Hepatocyte (in vitro differentiated cells): ENCODE data around the gene PDE1C.

Experiments
- EZH2 ChIP-seq: fragments of 200-600 bp; sonication (generic); IDR thresholded peaks from 2 replicates; pipeline ENCODE4 v1.6.1; 2016; ENCODE audit warnings: antibody characterized with exemption, mild to moderate bottlenecking, borderline replicate concordance
- TF ChIP-seq, protein P1 (sequence below): fragments of 200-600 bp; sonication (generic); IDR thresholded peaks from 2 replicates; pipeline ENCODE4 v1.5.1; 2016; ENCODE audit warnings: antibody characterized with exemption, mild to moderate bottlenecking; ENCODE audit not compliant: poor library complexity

DNA sequence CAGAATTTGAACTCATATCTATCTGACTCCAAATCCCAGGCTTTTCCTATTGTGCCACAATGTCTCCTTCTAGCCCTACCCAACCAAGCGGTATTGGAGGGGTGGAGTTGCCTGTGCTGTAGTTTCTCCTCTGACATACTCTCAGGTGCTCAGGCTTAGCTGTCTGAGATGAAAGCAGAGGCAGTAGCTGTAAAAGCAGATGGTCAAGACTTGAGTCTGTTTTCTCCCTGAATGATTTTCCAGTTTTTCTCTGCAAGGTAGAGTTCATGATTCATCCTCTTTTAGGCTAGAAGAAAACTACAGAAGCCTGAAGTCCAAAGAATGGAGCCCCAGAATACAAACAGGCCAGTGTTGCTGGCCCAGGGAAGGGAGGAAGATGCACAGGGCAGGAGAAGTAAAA, 130.0 kb downstream of the PDE1C start:
- TF ChIP-seq, protein P1, sequence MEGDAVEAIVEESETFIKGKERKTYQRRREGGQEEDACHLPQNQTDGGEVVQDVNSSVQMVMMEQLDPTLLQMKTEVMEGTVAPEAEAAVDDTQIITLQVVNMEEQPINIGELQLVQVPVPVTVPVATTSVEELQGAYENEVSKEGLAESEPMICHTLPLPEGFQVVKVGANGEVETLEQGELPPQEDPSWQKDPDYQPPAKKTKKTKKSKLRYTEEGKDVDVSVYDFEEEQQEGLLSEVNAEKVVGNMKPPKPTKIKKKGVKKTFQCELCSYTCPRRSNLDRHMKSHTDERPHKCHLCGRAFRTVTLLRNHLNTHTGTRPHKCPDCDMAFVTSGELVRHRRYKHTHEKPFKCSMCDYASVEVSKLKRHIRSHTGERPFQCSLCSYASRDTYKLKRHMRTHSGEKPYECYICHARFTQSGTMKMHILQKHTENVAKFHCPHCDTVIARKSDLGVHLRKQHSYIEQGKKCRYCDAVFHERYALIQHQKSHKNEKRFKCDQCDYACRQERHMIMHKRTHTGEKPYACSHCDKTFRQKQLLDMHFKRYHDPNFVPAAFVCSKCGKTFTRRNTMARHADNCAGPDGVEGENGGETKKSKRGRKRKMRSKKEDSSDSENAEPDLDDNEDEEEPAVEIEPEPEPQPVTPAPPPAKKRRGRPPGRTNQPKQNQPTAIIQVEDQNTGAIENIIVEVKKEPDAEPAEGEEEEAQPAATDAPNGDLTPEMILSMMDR, result no peak
- TF ChIP-seq EZH2, result no peak
